Smooth muscle cell (in vitro differentiated cells): Measurements from ENCODE around the gene ABHD1. TPM values are rescaled to one million over a fixed set of nuclear protein-coding genes. Genes with fewer than 3 reads are reported as not detected.

Experiments used
- DNase-seq: peaks from one replicate; lab custom pipeline; 2025; ENCODE audit not compliant: unreplicated experiment; lab: John Stamatoyannopoulos, UW
- H2AFZ ChIP-seq: fragments of 200-600 bp; sonication (generic); 2 replicates; pipeline ENCODE4 v1.6.0; 2016; ENCODE audit warnings: antibody characterized with exemption, low read depth, mild to moderate bottlenecking
- H3F3A ChIP-seq: fragments of 200-600 bp; sonication (generic); 2 replicates; pipeline ENCODE4 v1.6.0; 2017; ENCODE audit warnings: antibody characterized with exemption, low read depth
- H3K27ac ChIP-seq: fragments of 200-600 bp; sonication (generic); 2 replicates; pipeline ENCODE4 v1.5.1; 2016; ENCODE audit warnings: low read depth, mild to moderate bottlenecking
- H3K27me3 ChIP-seq: fragments of 200-600 bp; sonication (generic); 2 replicates; pipeline ENCODE4 v1.6.1; 2016; ENCODE audit warnings: low read depth, mild to moderate bottlenecking
- H3K36me3 ChIP-seq: fragments of 200-600 bp; sonication (generic); 2 replicates; pipeline ENCODE4 v1.5.1; 2016; ENCODE audit warnings: low read depth
- H3K4me1 ChIP-seq: fragments of 200-600 bp; sonication (generic); 2 replicates; pipeline ENCODE4 v1.5.1; 2016; ENCODE audit warnings: low read depth
- H3K4me2 ChIP-seq: fragments of 200-600 bp; sonication (generic); 2 replicates; pipeline ENCODE4 v1.6.0; 2016; ENCODE audit warnings: mild to moderate bottlenecking
- H3K4me3 ChIP-seq: fragments of 200-600 bp; sonication (generic); 2 replicates; pipeline ENCODE4 v1.5.1; 2016; ENCODE audit warnings: mild to moderate bottlenecking
- H3K79me2 ChIP-seq: fragments of 200-600 bp; sonication (generic); 2 replicates; pipeline ENCODE4 v1.6.0; 2016; ENCODE audit warnings: low read depth, mild to moderate bottlenecking
- H3K9ac ChIP-seq: fragments of 200-600 bp; sonication (generic); 2 replicates; pipeline ENCODE4 v1.6.0; 2016; ENCODE audit warnings: low read depth
- H3K9me3 ChIP-seq: fragments of 200-600 bp; sonication (generic); replicated peaks from 2 replicates; pipeline ENCODE4 v1.5.1; 2016; ENCODE audit warnings: low read depth
- H4K20me1 ChIP-seq: fragments of 200-600 bp; sonication (generic); 2 replicates; pipeline ENCODE4 v1.6.0; 2016; ENCODE audit warnings: low read depth
- CTCF ChIP-seq: fragments of 200-600 bp; sonication (generic); IDR thresholded peaks from 2 replicates; pipeline ENCODE4 v1.5.1; 2017; ENCODE audit warnings: borderline replicate concordance, mild to moderate bottlenecking, antibody characterized with exemption; ENCODE audit not compliant: insufficient read depth, poor library complexity, severe bottlenecking
- WGBS: methylation state at CpG from one replicate; pipeline ENCODE4 v1.1.7; 2016; ENCODE audit warnings: low lambda C conversion rate; 5-methylcytosine and 5-hydroxymethylcytosine counted together
- polyA plus RNA-seq: library from polyadenylated mRNA; unstranded; fragments of >200 nt; fragmentation: Nextera tagmentation; extraction: Ambion mirVana; gene quantifications from 2 replicates; pipeline ENCODE4 v1.2.1, GENCODE V29; 2016
- total RNA-seq: library from RNA; depleted of rRNA; stranded (reverse); fragments of >200 nt; gene quantifications from 2 replicates; pipeline ENCODE4 v1.2.3, GENCODE V29; 2014

The ABHD1 gene
- total and polyA plus RNA-seq, 2 experiments from 2014 or later, result not detected

GRCh38 chr2:27159271-27159670, 35.7 kb downstream of the ABHD1 start:
- Histone ChIP-seq H3K27me3 (no peaks in the 10 kb centered on the region), H3K9ac (no peak overlapping the region), H3K4me2 (no peak overlapping the region), H3F3A (no peaks in the 10 kb centered on the region), H3K36me3 (no peaks in the 10 kb centered on the region), H3K27ac (no peak overlapping the region), H3K4me1 (no peaks in the 10 kb centered on the region), H3K79me2 (no peaks in the 10 kb centered on the region), H3K9me3 (no peaks in the 10 kb centered on the region), H4K20me1 (no peaks in the 10 kb centered on the region), H3K4me3 (no peak overlapping the region), H2AFZ (no peak overlapping the region)
- 96% methylated on average over 4 of the region's 6 CpGs for WGBS
- no peak for DNase-seq
- no peak for TF ChIP-seq CTCF

GRCh38 chr2:27160191-27160590, 36.6 kb downstream of the ABHD1 start:
- H3K9ac ChIP-seq, result no peak overlapping the region
- H3K4me3 ChIP-seq, result no peak overlapping the region
- H3K27me3 ChIP-seq, result no peaks in the 10 kb centered on the region
- no peak overlapping the region for H3K27ac ChIP-seq
- no peak overlapping the region for H3K4me2 ChIP-seq
- 91% methylated on average over 9 of the region's 9 CpGs for WGBS
- no peaks in the 10 kb centered on the region for H3K9me3 ChIP-seq
- H4K20me1 ChIP-seq, result no peaks in the 10 kb centered on the region
- no peaks in the 10 kb centered on the region for H3F3A ChIP-seq
- no peak for TF ChIP-seq CTCF
- no peak for DNase-seq
- no peaks in the 10 kb centered on the region for H3K36me3 ChIP-seq
- no peaks in the 10 kb centered on the region for H3K4me1 ChIP-seq
- H3K79me2 ChIP-seq, result no peaks in the 10 kb centered on the region
- H2AFZ ChIP-seq, result no peak overlapping the region

- WGBS, result 82% methylated on average over 15 of the region's 15 CpGs
- H3K27ac ChIP-seq, result no peak overlapping the region
- TF ChIP-seq CTCF, result no peak
- no peaks in the 10 kb centered on the region for H3K79me2 ChIP-seq
- no peaks in the 10 kb centered on the region for H3K27me3 ChIP-seq
- no peaks in the 10 kb centered on the region for H3K36me3 ChIP-seq
- DNase-seq, result no peak
- no peaks in the 10 kb centered on the region for H3F3A ChIP-seq
- H4K20me1 ChIP-seq, result no peaks in the 10 kb centered on the region
- H3K9me3 ChIP-seq, result no peaks in the 10 kb centered on the region
- no peak overlapping the region for H2AFZ ChIP-seq
- H3K4me3 ChIP-seq, result no peak overlapping the region
- H3K4me2 ChIP-seq, result no peak overlapping the region
- H3K9ac ChIP-seq, result no peak overlapping the region
- H3K4me1 ChIP-seq, result no peaks in the 10 kb centered on the region
Measured at GRCh38 chr2:27162151-27163121, 38.8 kb downstream of the ABHD1 start.
